Coronary artery (tissue), 2 donors: Measurements from ENCODE around the gene RPL36A.

Source experiments
- DNase-seq: peaks from one replicate; pipeline ENCODE4 v3.0.0-alpha.2; 2017; ENCODE audit warnings: low spot score
- H3K27ac ChIP-seq, 2 donors: fragments of 200-600 bp; sonication (generic); one replicate each; pipeline ENCODE4 v1.5.1; 2016 to 2019
- H3K4me3 ChIP-seq: fragments of 200-600 bp; sonication (generic); 2 replicates; pipeline ENCODE4 v1.5.1; 2016; ENCODE audit warnings: mild to moderate bottlenecking, moderate library complexity
- TF ChIP-seq, protein P1 (sequence below): fragments of 200-600 bp; sonication (generic); IDR thresholded peaks from one replicate; pipeline ENCODE4 v1.5.1; 2019; ENCODE audit warnings: antibody characterized with exemption

RPL36A gene

DNA sequence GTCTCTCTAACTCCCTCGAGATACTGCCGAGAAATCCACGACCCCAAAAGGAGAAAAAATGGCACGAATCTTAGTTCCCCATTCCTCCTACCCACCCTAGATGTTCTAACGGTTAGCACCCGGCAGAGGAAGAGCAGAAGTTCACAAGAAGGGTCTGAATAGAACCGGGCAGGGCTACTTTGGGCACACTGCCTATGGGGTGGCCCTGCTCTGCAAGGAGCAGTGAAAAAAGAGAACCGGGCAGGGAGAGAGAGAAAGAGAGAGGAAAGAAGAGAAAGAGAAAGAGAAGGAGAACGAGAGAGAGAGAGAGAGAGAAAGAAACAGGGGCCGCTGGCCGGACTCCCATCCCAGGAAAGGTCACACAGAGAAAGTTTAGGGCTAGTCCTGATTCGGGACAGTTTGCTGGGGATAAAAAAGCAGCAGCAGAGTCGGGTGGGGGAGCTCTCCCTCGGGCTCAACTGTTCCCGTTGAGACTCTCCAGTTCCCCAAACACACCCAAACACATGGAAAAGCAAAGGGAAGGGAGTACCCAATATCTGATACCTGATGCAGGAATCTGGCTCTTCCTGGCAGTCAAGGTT lies 16.4 kb downstream of the RPL36A start:
- H3K4me3 ChIP-seq, result peak overlapping the region; percentile 77
- TF ChIP-seq, protein P1, sequence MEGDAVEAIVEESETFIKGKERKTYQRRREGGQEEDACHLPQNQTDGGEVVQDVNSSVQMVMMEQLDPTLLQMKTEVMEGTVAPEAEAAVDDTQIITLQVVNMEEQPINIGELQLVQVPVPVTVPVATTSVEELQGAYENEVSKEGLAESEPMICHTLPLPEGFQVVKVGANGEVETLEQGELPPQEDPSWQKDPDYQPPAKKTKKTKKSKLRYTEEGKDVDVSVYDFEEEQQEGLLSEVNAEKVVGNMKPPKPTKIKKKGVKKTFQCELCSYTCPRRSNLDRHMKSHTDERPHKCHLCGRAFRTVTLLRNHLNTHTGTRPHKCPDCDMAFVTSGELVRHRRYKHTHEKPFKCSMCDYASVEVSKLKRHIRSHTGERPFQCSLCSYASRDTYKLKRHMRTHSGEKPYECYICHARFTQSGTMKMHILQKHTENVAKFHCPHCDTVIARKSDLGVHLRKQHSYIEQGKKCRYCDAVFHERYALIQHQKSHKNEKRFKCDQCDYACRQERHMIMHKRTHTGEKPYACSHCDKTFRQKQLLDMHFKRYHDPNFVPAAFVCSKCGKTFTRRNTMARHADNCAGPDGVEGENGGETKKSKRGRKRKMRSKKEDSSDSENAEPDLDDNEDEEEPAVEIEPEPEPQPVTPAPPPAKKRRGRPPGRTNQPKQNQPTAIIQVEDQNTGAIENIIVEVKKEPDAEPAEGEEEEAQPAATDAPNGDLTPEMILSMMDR, result no peak
- H3K27ac ChIP-seq, result peak overlapping the region; percentile 90 to 92
- DNase-seq, result no peak

DNA sequence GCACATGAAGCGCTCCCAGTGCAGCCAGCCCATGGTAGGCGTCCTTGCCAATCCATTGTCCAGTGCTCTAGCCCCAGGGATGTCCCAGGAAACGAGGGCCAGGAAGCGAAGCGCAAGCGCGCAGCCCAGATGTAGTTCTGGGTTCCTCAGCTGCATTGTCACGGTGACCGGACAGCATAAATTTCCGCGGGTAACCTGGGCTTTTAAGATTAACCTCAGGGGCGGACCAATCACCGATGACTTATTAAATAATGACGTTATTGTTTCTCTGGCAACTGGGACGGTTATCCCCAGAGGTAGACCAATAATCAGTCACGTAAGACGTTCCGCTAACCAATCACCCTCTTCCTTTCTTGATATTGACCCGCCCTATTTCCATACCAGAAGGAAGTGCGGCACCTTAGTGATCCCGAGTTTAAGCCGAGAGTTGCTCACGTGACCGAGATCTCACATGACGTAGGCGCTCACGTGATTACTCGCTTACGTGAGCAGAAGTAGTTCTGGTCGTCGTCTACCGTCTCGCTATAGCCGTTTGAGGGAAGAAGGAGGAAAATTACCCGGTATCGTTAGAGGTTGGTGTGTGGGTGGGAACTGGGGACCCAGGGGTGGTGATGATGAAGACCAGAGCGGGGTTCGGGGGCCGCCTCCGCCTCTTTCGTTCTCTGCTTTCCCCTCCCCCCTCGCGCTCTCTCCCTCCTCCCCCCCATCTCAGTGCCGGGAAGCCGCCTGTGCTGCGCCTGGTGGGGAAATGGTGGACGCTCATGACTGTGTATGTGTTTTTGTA lies 17.1 kb downstream of the RPL36A start, which contains the start of the genes GLA and HNRNPH2:
GLA (minus strand) TSS at position 178 of the 784 bp plus-strand sequence; CDS start at position 156, 22 bp downstream.
HNRNPH2 (plus strand) TSS at position 475 of the 784 bp plus-strand sequence. CDS start 3,767 bp downstream, outside the sequence.
- peak; percentile 94 for DNase-seq
- TF ChIP-seq, protein P1, result no peak
- Histone ChIP-seq H3K27ac (peak within 1 kb of the TSS; percentile 92 to 94), H3K4me3 (peak within 1 kb of the TSS; percentile 77)

DNA sequence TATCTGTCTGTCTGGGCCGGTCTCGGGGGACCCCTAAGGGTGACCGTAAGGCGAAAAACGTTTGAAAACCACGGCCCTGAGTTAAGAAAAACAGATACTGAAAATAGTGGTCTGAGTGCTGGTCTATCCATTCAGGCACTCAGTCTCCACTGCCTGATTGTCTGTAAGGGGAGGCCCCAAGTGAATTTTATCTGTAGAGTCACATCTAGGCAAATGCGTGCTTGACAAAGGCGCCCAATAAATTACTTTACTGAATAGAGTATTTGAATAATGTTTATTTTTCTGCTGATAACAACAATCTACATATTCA lies 17.7 kb downstream of the RPL36A start:
- H3K27ac ChIP-seq, result peak overlapping the region; percentile 92 to 94
- TF ChIP-seq, protein P1, result no peak
- no peak for DNase-seq

DNA sequence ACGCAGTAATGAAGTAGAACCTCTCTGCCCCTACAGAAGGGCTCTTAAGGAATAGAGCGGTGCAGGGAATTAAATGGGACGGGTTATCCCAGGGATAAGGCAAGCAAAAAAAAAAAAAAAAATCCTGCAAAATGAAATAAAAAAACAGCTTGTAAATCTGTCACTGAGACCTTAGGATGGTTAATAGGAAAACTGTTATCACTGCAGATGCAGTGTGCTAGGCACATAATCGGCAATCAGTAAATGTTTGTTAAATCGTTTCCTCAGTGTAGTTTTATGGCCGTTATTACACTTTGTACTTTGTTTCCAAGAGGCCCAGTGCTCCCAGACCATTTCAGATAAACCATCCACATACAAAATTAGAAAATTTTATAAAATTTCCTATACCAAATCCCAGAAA lies 18.2 kb downstream of the RPL36A start:
- TF ChIP-seq, protein P1, result no peak
- Histone ChIP-seq H3K4me3 (peak overlapping the region; percentile 77), H3K27ac (peak overlapping the region in 1 of 2 donors; percentile 92)
- no peak for DNase-seq

More for the DNA sequence above, 17.7 kb downstream of the RPL36A start:
- H3K4me3 ChIP-seq, result peak overlapping the region; percentile 77

DNA sequence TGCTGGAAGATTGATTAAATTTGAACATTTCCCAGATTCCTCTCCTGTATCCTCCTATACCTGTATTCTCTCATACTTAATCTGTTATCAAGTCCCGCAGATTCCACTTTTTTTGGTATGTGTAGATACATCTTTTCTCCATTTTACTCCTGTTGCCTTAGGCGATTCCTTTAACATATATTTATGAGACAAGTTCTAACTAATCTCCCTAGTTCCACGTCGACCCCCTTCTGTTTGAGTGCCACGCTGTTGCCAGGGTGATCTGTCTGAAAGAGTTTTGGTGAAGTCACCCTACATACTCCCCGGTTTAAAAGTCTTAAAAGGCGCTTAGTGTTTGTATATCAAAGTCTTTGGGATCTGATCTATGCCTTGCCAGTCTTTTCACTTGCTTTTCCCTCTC lies 19.6 kb downstream of the RPL36A start:
- no peak for DNase-seq
- H3K4me3 ChIP-seq, result peak overlapping the region; percentile 14

DNA sequence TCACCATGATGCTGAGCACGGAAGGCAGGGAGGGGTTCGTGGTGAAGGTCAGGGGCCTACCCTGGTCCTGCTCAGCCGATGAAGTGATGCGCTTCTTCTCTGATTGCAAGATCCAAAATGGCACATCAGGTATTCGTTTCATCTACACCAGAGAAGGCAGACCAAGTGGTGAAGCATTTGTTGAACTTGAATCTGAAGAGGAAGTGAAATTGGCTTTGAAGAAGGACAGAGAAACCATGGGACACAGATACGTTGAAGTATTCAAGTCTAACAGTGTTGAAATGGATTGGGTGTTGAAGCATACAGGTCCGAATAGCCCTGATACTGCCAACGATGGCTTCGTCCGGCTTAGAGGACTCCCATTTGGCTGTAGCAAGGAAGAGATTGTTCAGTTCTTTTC lies 21.2 kb downstream of the RPL36A start:
- H3K27ac ChIP-seq, result no peak overlapping the region
- no peak overlapping the region for H3K4me3 ChIP-seq
- TF ChIP-seq, protein P1, result no peak
- DNase-seq, result no peak

More for the DNA sequence above, 19.6 kb downstream of the RPL36A start:
- TF ChIP-seq, protein P1, result no peak
- peak overlapping the region in 1 of 2 donors; percentile 9 for H3K27ac ChIP-seq
